ENCODE data around the gene ANKRD33.

Gene ANKRD33

DNA sequence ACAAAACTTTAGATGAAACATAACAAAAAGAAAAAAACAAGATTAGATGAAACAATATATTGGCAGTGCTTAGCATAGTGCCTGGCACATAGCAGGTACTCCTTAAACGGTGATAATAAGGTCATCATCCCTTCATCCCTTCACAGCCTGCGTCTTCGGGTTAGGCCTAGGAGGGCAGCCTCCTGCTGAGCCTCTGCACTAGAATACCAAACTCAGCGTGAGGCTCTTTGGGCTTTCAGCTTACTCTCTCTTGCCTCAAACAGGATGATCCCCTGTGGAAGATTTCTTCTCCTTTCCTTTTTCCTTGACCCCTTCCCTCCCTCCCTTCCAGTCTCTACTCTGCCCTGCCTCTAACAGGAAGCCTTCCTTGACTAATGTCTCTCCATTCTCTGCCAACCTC lies 25.0 kb upstream of the ANKRD33 start:
- no peak for DNase-seq

- no peak for DNase-seq
Observed at GRCh38 chr12:51863363-51863932, 24.5 kb upstream of the ANKRD33 start.

DNA sequence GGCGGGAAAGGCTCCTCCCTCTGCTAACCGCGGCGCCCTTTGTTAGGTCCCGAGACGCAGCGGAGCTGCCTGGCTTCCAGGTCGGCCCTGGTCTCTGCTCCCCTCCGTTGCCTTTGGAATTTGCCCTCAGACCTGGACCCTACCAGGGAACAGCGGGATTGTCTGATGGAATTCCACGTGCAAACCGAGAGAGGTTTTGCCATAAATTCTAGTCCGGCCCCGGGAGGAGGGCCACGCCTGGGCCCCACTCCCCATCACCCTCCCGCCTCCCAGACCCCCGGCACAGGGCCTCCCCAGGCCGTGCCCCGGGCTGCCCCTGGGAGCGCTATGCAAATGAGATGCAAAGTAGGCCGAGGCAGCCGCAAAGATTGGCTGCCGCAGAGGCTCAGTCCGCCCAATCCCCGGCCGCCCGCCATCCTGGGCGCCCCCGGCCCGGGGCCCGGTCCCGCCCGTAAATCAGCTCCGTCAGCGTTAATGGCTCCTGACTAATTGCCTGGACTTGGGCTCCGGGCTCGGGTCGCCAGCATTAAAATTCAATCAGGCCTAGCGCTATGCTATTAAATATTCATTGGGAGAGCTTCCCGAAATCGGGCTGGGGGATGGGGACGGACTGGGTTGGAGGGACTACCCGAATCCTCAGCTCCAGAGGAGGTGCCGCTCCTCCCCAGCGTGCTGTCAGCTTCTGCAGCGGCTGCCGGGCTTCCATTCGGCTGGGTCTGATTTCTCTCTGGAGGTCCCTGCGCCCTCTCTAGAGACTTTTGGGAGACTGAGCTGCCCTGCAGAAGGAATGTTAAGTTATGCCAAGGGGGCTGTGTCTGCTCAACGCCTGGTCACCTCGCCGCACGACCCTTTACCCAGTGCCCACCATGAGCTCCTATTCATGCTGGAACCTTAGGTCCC lies 23.7 kb upstream of the ANKRD33 start:
- peak; percentile 79 for DNase-seq

DNA sequence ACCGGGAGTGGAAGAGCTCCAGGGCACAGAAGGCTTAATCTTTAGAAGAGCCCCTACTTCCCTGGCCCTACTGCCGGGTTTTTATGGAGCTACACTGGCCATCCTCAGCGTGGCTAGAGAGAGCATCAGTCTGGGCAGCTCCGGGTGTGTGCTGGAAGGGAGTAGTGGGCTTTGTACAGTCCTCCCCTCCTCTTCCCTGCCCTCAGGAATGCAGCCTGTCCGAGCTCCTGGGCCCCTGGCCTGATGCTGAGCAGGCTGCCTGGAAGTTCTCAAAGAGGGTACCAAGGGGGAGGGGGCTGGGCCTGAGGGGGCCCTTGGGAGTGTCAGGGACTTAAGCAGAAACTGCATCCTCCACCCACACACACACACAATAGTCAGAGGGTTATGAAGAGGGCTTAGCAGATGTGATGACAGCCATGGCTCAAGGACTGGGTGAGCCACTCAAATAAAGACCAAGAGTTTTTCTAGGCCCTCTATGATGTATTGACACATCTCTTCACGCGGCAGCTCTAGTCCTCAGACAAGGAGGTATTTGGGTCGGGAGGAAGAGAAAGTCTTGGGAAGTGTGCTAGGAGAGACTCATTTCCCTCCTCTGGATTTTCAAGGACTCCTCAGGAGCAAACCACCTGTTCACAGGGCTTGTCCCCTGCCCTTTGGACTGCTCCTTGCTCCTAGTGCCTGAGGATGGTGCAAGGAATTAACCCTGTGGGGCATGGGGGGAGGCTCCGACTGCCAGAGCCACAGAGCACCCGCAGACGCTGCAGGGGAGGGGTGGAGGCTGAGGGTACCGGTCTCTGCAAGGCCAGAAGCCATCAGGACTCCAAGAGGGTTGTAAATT lies 22.9 kb upstream of the ANKRD33 start:
- DNase-seq = peak; percentile 51

GRCh38 chr12:51865757-51866270 lies 22.1 kb upstream of the ANKRD33 start:
- DNase-seq = peak; percentile 57

- no peak for DNase-seq
Observed at GRCh38 chr12:51866324-51866723, 21.6 kb upstream of the ANKRD33 start.

DNA sequence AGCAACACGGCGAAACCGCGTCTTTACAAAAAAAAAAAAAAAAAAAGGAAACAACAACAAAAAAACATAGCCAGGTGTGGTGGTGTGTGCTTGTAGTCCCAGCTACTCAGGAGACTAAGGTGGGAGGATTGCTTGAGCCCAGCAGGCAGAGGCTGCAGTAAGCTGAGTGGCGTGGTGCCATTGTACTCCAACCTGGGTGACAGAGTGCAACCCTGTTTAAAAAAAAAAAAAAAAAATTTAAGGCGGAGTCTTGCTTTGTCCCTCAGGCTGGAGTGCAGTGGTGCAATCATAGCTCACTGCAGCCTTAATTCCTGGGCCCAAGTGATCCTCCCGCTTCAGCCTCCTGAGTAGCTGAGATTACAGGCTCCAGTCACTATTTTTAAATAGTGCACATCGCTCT lies 21.1 kb upstream of the ANKRD33 start:
- DNase-seq = no peak

- DNase-seq = no peak
Observed at GRCh38 chr12:51867371-51867770, 20.5 kb upstream of the ANKRD33 start.

DNA sequence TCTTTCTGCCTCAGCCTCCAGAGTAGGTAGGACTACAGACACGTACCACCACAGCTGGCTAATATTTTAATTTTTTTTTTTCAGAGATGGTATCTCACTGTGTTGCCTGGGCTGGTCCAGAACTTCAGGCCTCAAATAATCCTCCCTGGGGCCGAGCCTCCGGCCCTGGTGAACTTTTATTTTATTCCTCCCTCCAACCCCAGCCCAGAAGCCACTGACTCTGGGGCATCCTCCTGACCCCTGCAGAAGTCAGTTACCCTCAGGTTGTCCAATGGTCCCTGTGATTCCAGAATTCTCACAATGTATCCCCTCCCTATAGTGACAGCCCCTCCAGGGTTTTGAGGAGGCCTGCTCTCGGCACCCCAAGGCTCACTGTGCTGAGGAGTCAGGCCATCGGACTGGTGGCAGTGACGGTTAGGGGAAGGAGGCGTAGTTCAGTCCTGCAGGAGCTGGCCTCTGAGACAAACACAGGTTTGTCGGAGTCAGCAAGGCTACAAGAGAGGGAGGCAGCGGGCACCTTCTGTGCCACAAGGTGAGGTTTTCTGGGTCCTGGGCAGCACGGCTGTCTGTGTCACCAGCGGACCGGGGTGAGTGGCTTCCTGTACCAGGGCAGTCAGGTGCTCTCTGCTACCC lies 20.0 kb upstream of the ANKRD33 start:
- no peak for DNase-seq

DNA sequence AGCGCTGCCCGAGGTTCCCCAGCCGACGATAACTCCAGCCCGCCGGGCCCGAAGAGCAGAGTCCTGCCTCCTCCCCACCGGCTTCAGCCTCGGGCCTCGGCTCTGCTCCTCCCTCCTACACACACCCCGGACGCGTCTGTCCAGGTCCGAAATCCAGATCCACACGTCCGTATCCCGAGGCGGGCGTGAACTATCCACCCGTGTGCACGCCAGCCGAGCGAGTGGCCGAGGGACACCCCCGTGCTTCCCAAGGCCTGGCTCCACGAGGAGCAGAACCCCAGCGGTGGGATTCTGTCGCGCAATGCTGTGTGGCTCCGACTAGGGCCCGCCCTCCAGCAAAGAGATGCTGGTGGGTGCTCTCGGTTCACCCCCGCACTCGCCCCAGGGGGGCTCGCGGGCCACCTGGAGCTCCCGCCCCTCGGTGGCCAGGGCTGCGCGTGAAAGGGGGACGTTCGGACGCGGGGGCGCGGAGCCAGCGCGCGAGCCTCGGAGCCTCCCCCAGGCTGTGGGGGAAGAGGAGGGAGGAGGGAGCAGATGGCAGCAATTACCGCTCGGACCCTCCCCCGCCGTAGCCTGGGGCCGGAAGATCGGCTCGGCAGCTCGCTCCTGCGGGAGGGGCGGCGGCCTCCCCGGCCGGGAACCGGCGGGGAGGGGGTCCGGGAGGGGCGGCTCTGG lies 18.9 kb upstream of the ANKRD33 start:
- peak; percentile 67 for DNase-seq

DNA sequence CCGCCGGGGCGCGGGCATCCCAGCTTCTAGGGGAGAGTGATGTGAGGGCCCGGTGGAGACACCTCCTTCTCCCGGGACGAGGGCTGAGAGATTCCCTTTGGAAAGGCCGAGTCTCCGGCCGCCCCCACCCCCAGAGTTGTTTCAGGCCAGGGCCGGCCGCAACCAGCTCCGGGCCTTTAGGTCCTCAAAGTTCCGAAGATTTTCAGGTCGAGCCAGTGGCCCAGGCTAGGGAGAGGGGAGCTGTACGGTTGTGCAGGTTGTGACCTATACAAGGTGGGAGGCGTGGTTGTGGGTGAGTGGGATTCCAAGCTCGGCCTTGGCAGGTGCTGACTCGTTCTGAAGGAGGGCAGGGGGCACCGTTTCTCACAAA lies 18.4 kb upstream of the ANKRD33 start:
- no peak for DNase-seq

DNA sequence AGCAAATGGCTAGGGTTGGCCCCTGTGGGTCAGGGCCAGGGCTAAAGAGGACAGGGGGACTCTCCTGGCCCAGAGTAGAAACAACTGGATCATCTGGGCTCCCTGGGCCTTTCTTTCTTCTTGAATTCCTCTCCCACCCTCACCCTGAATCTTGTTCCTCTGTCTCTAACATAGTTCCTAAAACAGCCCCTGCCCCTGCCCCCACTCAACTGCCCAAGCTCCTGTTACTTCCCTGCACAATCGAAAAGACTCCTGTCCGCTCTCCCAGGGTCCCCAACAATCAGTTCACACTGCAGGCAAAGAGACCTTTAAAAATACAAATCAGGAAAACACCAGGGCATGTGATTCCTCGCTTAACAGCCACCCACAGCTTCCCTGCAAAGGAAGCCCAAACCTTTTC lies 18.0 kb upstream of the ANKRD33 start:
- no peak for DNase-seq

DNA sequence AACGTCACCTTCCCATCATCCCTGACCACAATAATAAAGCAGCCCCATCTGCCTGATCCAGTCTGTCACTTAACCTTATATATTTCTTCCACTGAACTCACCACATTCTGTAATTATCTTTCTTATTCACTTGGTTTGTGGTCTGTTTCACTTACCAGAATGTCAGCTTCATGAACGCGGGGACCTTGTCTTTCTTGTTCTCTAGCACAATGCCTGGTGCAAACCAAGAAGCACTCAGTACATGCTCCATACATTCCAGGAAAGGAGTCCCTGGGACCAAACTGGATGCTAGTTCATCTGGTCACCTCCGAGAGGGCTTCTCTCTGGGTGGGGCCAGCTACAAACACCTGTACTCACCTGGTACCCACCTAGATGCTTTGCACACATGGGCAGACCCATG lies 17.4 kb upstream of the ANKRD33 start:
- DNase-seq = no peak

DNA sequence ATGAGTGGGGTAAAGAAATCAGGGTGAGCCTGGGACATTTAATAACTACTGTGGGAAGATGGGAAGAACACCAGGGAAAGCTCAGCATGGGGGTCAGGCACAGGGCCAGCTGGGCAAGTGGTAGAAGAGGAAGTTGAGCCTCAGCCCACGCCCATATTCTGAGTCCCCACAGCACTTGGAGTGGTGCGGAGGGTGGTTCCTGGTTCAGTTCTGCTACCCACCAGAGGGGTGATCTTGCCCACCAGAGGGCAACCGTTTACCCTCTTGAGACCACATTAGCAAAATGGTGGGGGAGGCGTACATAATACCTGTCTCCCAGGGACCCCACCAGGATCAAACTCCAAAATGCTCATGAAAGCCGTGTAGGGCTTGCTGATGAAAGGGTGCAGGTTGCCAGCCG lies 16.8 kb upstream of the ANKRD33 start:
- no peak for DNase-seq

- no peak for DNase-seq
Observed at GRCh38 chr12:51871918-51872688, 15.8 kb upstream of the ANKRD33 start.

DNA sequence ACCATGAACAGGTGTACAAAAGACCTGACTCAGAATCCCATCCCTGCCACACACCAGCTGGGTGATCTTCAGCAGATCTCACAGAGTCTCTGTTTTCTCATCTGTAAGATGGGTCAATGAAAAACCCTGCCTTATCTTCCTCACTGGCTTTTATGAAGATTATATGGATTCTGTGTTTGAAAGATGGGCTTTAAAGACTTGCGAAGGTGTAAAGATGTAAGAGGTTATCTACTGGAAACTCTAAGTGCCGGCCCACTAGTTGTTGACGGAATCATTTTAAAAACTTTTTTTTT lies 15.3 kb upstream of the ANKRD33 start:
- no peak for DNase-seq

DNA sequence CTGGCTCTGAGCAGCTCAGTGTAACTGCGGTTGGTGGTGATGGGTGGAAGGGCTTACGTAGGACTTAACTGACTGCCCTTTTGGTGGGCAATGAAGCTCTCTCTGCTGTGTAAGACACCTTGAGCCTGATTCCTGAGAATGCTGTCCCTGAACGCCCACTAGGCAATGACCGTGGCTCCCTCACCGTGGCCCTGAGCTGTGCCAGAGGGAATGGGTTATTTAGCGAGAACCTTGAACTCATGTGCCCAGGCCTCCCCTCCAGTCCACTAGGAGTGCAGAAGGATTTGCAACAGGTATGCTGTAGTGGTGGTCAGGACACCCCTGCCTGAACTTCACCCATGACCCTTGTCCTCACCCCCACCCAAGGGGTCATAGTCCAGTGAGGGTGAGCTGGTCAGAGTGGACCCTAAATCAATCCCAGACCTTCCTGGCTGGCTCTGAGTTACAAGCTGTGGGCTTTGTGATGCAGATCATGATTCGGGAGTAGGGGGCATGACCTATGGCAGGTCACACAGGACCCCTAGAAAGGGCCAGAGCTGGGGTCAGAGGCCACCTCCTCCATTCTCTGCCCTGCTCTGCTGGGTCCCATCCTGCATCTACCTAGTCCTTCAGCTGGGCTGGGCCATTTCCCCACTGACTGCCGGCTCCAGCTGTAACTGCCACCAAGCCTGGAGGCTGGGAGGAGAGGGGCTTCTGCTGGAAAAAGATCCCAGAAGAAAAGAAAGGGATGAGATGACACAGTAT lies 14.5 kb upstream of the ANKRD33 start:
- no peak for DNase-seq

GRCh38 chr12:51874000-51874399 lies 13.9 kb upstream of the ANKRD33 start:
- no peak for DNase-seq

DNA sequence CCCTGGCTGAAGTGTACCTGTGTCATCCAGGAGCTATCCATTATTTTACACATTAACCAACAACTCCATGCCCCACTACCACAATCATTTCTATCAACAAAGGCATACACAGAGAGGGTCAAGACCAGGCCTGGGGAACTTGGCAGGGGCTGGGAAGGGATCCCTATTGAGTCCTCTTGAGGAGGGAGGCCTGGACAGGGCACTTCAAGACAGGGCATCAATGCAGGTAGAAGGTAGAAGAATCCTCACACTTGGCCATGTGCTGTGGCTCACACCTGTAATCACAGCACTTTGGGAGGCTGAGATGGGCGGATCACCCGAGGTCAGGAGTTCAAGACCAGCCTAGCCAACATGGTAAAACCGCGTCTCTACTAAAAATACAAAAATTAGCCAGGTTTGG lies 13.4 kb upstream of the ANKRD33 start:
- DNase-seq = no peak

DNA sequence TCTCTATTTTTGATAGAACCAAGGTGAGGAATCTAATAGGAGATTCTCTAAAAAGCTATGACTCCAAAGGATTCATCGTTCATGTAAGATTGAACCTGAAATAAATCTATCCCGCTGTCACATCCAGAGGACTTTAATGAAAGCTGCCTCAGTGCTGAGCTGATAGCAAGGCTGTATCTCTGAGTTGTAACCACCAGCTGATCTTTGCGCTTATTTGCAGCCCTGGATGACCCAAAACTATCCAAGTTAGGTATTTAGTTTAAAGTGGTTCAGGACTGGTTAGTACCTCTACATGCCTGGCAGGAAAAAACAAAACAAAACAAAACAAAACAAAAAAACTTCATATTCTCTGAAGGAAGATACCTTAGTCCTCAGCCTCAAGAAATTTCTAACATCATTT lies 8.8 kb upstream of the ANKRD33 start:
- DNase-seq = no peak

DNA sequence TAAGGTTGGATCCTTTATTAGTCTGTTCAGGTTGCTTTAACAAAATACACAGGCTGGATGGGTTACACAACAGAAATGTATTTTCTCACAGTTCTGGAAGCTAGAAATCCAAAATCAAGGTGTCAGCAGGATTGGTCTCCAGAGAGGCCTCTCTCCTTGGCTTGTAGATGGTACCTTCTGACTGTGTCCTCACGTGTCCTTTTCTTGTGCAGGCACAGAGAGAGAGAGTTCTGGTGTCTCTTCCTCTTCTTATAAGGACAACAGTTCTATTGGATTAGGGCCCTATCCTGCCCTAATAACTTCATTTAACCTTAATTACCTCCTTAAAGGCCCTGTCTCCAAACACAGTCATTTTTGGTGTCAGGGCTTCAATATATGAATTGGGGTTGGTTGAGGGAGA lies 4.6 kb upstream of the ANKRD33 start:
- DNase-seq = no peak

All from left hindlimb (tissue), 1 donor.